Subcutaneous abdominal adipose tissue (tissue), 5 donors: ENCODE data around the gene NIFK.
"Not testable (repeated sequence)": the region's sequence is repeated elsewhere in the genome, so short reads cannot be mapped to it uniquely, and the experiment has no call there.

Experiments used
- H3K27ac ChIP-seq: one replicate; pipeline ENCODE4 v1.7.0; 2013; ENCODE audit warnings: low read depth, mild to moderate bottlenecking, inconsistent platforms, low read length, moderate library complexity
- H3K27me3 ChIP-seq, 5 donors: one replicate each; pipeline ENCODE4 v1.7.0; 2013; ENCODE audit warnings: low read length in 5 of 5, inconsistent platforms in 1 of 5; ENCODE audit not compliant: control insufficient read depth in 5 of 5, insufficient read depth in 4 of 5
- H3K36me3 ChIP-seq, 5 donors: one replicate each; pipeline ENCODE4 v1.7.0; 2013; ENCODE audit warnings: low read length in 5 of 5; ENCODE audit not compliant: control insufficient read depth in 5 of 5, insufficient read depth in 5 of 5
- H3K4me1 ChIP-seq, 5 donors: one replicate each; pipeline ENCODE4 v1.7.0; 2013; ENCODE audit warnings: low read length in 5 of 5, mild to moderate bottlenecking in 3 of 5, moderate library complexity in 1 of 5; ENCODE audit not compliant: control insufficient read depth in 5 of 5, insufficient read depth in 5 of 5
- H3K4me3 ChIP-seq, 5 donors: one replicate each; pipeline ENCODE4 v1.7.0; 2013; ENCODE audit warnings: low read length in 5 of 5, low read depth in 1 of 5
- H3K9ac ChIP-seq, 5 donors: one replicate each; pipeline ENCODE4 v1.7.0; 2013; ENCODE audit warnings: low read length in 5 of 5, mild to moderate bottlenecking in 4 of 5, moderate library complexity in 3 of 5
- H3K9me3 ChIP-seq, 5 donors: one replicate each; pipeline ENCODE4 v1.7.0; 2013; ENCODE audit warnings: low read length in 5 of 5; ENCODE audit not compliant: control insufficient read depth in 5 of 5
- donor health status: healthy.
- donor health status: healthy.
- donor health status: healthy.
- donor health status: healthy.
- donor health status: healthy.

NIFK gene

GRCh38 chr2:121697108-121697631 is 39.5 kb downstream of the NIFK start:
- H3K4me3 ChIP-seq: no peak overlapping the region
- no peaks in the 10 kb centered on the region for H3K36me3 ChIP-seq
- H3K27ac ChIP-seq: no peak overlapping the region
- H3K9ac ChIP-seq: no peak overlapping the region
- H3K9me3 ChIP-seq: no peaks in the 10 kb centered on the region
- peaks cover 0 to 28% (median 22%) of the 10 kb centered on the region in 5 donors for H3K4me1 ChIP-seq
- peaks cover 0 to 5% (median 0%) of the 10 kb centered on the region in 5 donors for H3K27me3 ChIP-seq

DNA sequence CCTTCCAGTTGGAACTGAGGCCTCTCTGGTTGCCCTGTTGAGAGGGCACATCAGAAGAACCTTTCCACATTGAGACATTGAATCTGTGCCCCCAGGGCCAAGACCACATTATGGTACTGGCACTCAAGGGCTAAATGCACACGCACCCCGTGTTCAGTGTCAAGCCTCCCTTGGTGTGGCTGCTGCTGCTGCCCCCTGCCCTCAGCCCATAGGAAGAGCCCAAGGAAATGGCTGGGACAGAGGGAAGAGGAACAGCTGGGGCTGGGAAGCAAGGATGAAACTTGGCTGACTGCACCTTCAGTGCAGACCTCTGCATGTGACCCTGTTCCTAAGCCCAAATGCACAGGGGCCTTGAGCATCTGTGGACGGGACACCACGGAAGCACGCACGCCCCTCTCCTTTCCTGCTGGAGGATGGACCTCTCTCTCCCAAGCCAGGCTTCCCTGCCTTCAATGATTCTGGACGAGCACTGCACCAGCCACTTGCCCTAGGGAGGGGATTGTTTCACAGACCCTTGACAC is 40.2 kb downstream of the NIFK start:
- Histone ChIP-seq H3K27ac (no peak overlapping the region), H3K27me3 (peaks cover 0 to 5% (median 0%) of the 10 kb centered on the region in 5 donors), H3K4me1 (peaks cover 0 to 28% (median 22%) of the 10 kb centered on the region in 5 donors), H3K9ac (no peak overlapping the region), H3K36me3 (no peaks in the 10 kb centered on the region), H3K9me3 (no peaks in the 10 kb centered on the region), H3K4me3 (no peak overlapping the region)

- no peaks in the 10 kb centered on the region for H3K9me3 ChIP-seq
- H3K4me1 ChIP-seq: peaks cover 0 to 27% (median 22%) of the 10 kb centered on the region in 5 donors
- no peak overlapping the region for H3K4me3 ChIP-seq
- no peak overlapping the region for H3K27ac ChIP-seq
- H3K36me3 ChIP-seq: no peaks in the 10 kb centered on the region
- no peak overlapping the region for H3K9ac ChIP-seq
- H3K27me3 ChIP-seq: peaks cover 0 to 5% (median 0%) of the 10 kb centered on the region in 5 donors
These were observed 41.6 kb downstream of the NIFK start for GRCh38 chr2:121695171-121695451.

DNA sequence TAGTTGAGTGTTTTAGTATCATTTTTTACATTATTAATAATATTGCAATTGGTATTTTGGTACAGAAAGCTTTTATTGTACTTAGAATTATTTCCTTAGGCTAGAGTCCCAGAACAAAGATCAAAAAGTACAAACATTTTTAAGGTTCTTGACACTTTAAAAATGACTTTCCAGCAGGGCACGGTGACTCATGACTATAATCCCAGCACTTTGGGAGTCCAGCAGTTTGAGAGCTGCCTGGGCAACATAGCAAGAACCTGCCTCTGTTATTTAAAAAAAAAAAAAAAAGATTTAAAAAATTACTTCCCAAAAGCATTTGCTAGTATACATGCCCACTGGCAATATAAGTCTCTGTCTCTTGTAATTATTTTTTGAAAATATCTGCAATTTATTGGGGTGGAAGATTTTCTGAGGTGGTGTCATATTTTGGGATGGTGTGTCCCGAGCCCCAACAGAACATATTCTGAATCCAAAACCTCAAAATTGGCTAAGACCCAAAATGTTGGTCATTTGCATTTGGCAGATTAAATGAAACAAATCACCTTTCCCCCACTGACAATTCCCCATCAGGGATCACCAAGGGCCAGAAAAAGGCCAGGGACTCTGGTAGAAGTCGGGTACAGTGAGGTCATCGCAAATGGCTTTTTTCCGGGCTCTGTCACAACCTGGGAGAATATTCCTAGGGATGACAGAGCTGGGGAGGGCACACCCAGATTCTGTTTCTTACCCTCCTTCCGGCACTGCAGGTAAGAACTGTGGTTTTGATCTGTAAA is 42.1 kb downstream of the NIFK start:
- H3K36me3 ChIP-seq: no peaks in the 10 kb centered on the region
- H3K9me3 ChIP-seq: no peaks in the 10 kb centered on the region
- H3K27ac ChIP-seq: no peak overlapping the region
- H3K4me1 ChIP-seq: peaks cover 0 to 27% (median 22%) of the 10 kb centered on the region in 5 donors
- no peak overlapping the region for H3K9ac ChIP-seq
- H3K27me3 ChIP-seq: peaks cover 0 to under 1% (median 0%) of the 10 kb centered on the region in 5 donors
- H3K4me3 ChIP-seq: no peak overlapping the region

DNA sequence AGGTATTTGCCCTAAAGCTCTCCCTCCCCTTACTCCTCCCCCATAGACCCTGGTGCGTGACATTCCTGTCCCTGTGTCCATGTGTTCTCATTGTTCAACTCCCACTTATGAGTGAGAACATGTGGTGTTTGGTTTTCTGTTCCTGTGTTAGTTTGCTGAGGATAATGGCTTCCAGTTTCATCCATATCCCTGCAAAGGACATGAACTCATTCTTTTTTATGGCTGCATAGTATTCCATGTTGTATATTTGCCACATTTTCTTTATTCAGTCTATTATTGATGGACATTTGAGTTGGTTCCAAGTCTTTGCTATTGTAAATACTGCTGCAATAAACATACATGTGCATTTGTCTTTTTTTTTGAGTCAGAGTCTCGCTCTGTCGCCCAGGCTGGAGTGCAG is 46.1 kb downstream of the NIFK start:
- not testable (repeated sequence) for H3K27ac ChIP-seq, H3K4me3 ChIP-seq, H3K36me3 ChIP-seq, H3K9ac ChIP-seq, H3K9me3 ChIP-seq, H3K27me3 ChIP-seq
- peaks cover 0 to 14% (median 11%) of the 10 kb centered on the region in 5 donors for H3K4me1 ChIP-seq

- no peaks in the 10 kb centered on the region for H3K9me3 ChIP-seq
- H3K4me1 ChIP-seq: peaks cover 0 to 13% (median 10%) of the 10 kb centered on the region in 5 donors
- no peak overlapping the region for H3K27ac ChIP-seq
These were observed 46.6 kb downstream of the NIFK start for GRCh38 chr2:121690095-121690494.

DNA sequence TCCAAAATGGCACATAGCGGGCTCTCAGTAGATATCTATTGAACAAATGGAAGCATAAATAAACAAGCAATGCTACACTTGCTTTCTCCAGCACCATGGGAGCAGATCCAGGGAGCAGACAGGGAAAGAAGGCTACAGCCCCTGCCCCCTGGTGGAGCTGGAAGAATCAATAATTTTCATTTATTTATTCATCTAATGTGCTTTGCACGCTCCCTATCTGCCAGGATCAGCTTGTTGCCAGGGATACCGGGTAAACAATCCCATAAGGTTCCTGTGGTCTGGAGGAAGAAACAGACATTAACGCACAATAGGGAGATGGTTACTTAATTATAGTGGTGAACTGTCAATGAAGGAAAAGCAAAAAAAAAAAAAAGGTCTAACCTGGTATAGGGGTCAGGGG is 47.3 kb downstream of the NIFK start:
- Histone ChIP-seq H3K9ac (no peak overlapping the region), H3K27ac (no peak overlapping the region), H3K27me3 (no peaks in the 10 kb centered on the region), H3K4me3 (no peak overlapping the region), H3K36me3 (no peaks in the 10 kb centered on the region), H3K4me1 (peaks cover 0 to 10% (median 5%) of the 10 kb centered on the region in 5 donors), H3K9me3 (no peaks in the 10 kb centered on the region)

More at GRCh38 chr2:121690095-121690494, 46.6 kb downstream of the NIFK start:
- H3K9ac ChIP-seq: no peak overlapping the region
- H3K36me3 ChIP-seq: no peaks in the 10 kb centered on the region
- no peak overlapping the region for H3K4me3 ChIP-seq
- no peaks in the 10 kb centered on the region for H3K27me3 ChIP-seq

GRCh38 chr2:121688820-121689219 is 47.9 kb downstream of the NIFK start:
- Histone ChIP-seq H3K9me3 (peaks cover 0 to 2% (median 2%) of the 10 kb centered on the region in 5 donors), H3K27ac (no peak overlapping the region), H3K4me1 (peaks cover 0 to 10% (median 5%) of the 10 kb centered on the region in 5 donors), H3K9ac (no peak overlapping the region), H3K36me3 (no peaks in the 10 kb centered on the region), H3K4me3 (no peak overlapping the region), H3K27me3 (no peaks in the 10 kb centered on the region)

DNA sequence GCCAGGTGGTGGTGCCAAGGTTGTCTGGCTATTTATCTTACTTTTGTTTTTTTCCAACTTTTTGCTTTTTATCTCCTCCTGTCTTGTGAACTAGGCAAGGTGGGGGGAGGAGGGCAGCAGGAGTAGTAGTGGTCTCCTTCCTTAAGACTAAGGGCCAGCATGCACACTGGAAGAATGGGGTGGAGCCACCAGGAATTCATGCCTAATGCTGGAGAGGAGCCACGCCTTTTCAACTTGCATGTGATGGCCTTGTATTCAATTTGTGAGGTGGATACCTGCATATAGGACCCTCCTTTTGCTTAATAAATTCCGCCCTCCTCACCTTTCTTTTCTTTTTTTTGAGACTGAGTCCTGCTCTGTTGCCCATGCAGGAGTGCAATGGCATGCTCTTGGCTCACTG is 49.8 kb downstream of the NIFK start:
- Histone ChIP-seq H3K4me3 (no peak overlapping the region), H3K27me3 (no peaks in the 10 kb centered on the region), H3K9ac (no peak overlapping the region), H3K9me3 (peaks cover 9 to 20% (median 19%) of the 10 kb centered on the region in 5 donors), H3K27ac (no peak overlapping the region), H3K36me3 (no peaks in the 10 kb centered on the region), H3K4me1 (peaks cover 0 to 10% (median 5%) of the 10 kb centered on the region in 5 donors)

GRCh38 chr2:121686218-121686617 is 50.5 kb downstream of the NIFK start:
- Histone ChIP-seq H3K9ac (no peak overlapping the region), H3K27me3 (no peaks in the 10 kb centered on the region), H3K4me1 (peaks cover 0 to 10% (median 5%) of the 10 kb centered on the region in 5 donors), H3K9me3 (peaks cover 15 to 26% (median 22%) of the 10 kb centered on the region in 5 donors), H3K36me3 (no peaks in the 10 kb centered on the region), H3K27ac (no peak overlapping the region), H3K4me3 (no peak overlapping the region)
